ENCODE data around the gene GID8.

Gene GID8

GRCh38 chr20:62946918-62947317 lies 9.0 kb downstream of the GID8 start:
- WGBS = 94% methylated on average over 10 of the region's 10 CpGs
- Histone ChIP-seq H3K27me3 (ENCODE audit: insufficient read depth, low read length) (no peaks in the 10 kb centered on the region), H3K36me3 (ENCODE audit: insufficient read depth, low read length) (peaks cover 81% of the 10 kb centered on the region), H3K9ac (ENCODE audit: low read depth, low read length) (no peak overlapping the region), H3K27ac (ENCODE audit: low read depth, low read length) (no peak overlapping the region), H3K4me1 (ENCODE audit: insufficient read depth, low read length) (no peaks in the 10 kb centered on the region), H3K4me3 (ENCODE audit: low read length) (no peak overlapping the region), H3K9me3 (ENCODE audit: insufficient read depth, low read depth, low read length) (no peaks in the 10 kb centered on the region)

GRCh38 chr20:62947532-62948300 lies 9.8 kb downstream of the GID8 start:
- Histone ChIP-seq H3K4me3 (ENCODE audit: low read length) (no peak overlapping the region), H3K9ac (ENCODE audit: low read depth, low read length) (no peak overlapping the region), H3K4me1 (ENCODE audit: insufficient read depth, low read length) (no peaks in the 10 kb centered on the region), H3K27ac (ENCODE audit: low read depth, low read length) (no peak overlapping the region), H3K36me3 (ENCODE audit: insufficient read depth, low read length) (peaks cover 76% of the 10 kb centered on the region), H3K27me3 (ENCODE audit: insufficient read depth, low read length) (no peaks in the 10 kb centered on the region), H3K9me3 (ENCODE audit: insufficient read depth, low read depth, low read length) (no peaks in the 10 kb centered on the region)
- WGBS = 90% methylated on average over 17 of the region's 17 CpGs

- WGBS = 94% methylated on average over 6 of the region's 6 CpGs
- peaks cover 8% of the 10 kb centered on the region for H3K4me1 ChIP-seq (ENCODE audit: insufficient read depth, low read length)
- peaks cover 61% of the 10 kb centered on the region for H3K36me3 ChIP-seq (ENCODE audit: insufficient read depth, low read length)
- H3K4me3 ChIP-seq (ENCODE audit: low read length) = no peak overlapping the region
- no peaks in the 10 kb centered on the region for H3K9me3 ChIP-seq (ENCODE audit: insufficient read depth, low read depth, low read length)
- no peak overlapping the region for H3K27ac ChIP-seq (ENCODE audit: low read depth, low read length)
- H3K27me3 ChIP-seq (ENCODE audit: insufficient read depth, low read length) = no peaks in the 10 kb centered on the region
- no peak overlapping the region for H3K9ac ChIP-seq (ENCODE audit: low read depth, low read length)
Measured at GRCh38 chr20:62949153-62949821, 11.3 kb downstream of the GID8 start.

GRCh38 chr20:62949962-62950361 lies 12.0 kb downstream of the GID8 start:
- H3K9ac ChIP-seq (ENCODE audit: low read depth, low read length) = no peak overlapping the region
- no peak overlapping the region for H3K27ac ChIP-seq (ENCODE audit: low read depth, low read length)
- H3K4me1 ChIP-seq (ENCODE audit: insufficient read depth, low read length) = peaks cover 8% of the 10 kb centered on the region
- 93% methylated on average over 12 of the region's 12 CpGs for WGBS
- H3K27me3 ChIP-seq (ENCODE audit: insufficient read depth, low read length) = no peaks in the 10 kb centered on the region
- H3K36me3 ChIP-seq (ENCODE audit: insufficient read depth, low read length) = peaks cover 54% of the 10 kb centered on the region
- H3K9me3 ChIP-seq (ENCODE audit: insufficient read depth, low read depth, low read length) = no peaks in the 10 kb centered on the region
- H3K4me3 ChIP-seq (ENCODE audit: low read length) = no peak overlapping the region

- Histone ChIP-seq H3K27ac (ENCODE audit: low read depth, low read length) (no peak overlapping the region), H3K4me1 (ENCODE audit: insufficient read depth, low read length) (peaks cover 8% of the 10 kb centered on the region)
- 97% methylated on average over 8 of the region's 8 CpGs for WGBS
Measured at GRCh38 chr20:62950741-62951140, 12.8 kb downstream of the GID8 start.

GRCh38 chr20:62951143-62951895 lies 13.4 kb downstream of the GID8 start:
- 89% methylated on average over 11 of the region's 11 CpGs for WGBS
- H3K9ac ChIP-seq (ENCODE audit: low read depth, low read length) = no peak overlapping the region
- no peaks in the 10 kb centered on the region for H3K27me3 ChIP-seq (ENCODE audit: insufficient read depth, low read length)
- H3K27ac ChIP-seq (ENCODE audit: low read depth, low read length) = no peak overlapping the region
- peaks cover 40% of the 10 kb centered on the region for H3K36me3 ChIP-seq (ENCODE audit: insufficient read depth, low read length)
- peaks cover 8% of the 10 kb centered on the region for H3K4me1 ChIP-seq (ENCODE audit: insufficient read depth, low read length)
- H3K9me3 ChIP-seq (ENCODE audit: insufficient read depth, low read depth, low read length) = no peaks in the 10 kb centered on the region
- no peak overlapping the region for H3K4me3 ChIP-seq (ENCODE audit: low read length)

More at GRCh38 chr20:62950741-62951140, 12.8 kb downstream of the GID8 start:
- no peaks in the 10 kb centered on the region for H3K27me3 ChIP-seq (ENCODE audit: insufficient read depth, low read length)
- H3K36me3 ChIP-seq (ENCODE audit: insufficient read depth, low read length) = peaks cover 46% of the 10 kb centered on the region
- no peak overlapping the region for H3K9ac ChIP-seq (ENCODE audit: low read depth, low read length)
- no peak overlapping the region for H3K4me3 ChIP-seq (ENCODE audit: low read length)
- no peaks in the 10 kb centered on the region for H3K9me3 ChIP-seq (ENCODE audit: insufficient read depth, low read depth, low read length)

- Histone ChIP-seq H3K4me3 (ENCODE audit: low read length) (peak overlapping the region; percentile 53), H3K4me1 (ENCODE audit: insufficient read depth, low read length) (peaks cover 8% of the 10 kb centered on the region)
Measured at GRCh38 chr20:62951896-62952372, 14.0 kb downstream of the GID8 start.

GRCh38 chr20:62952373-62952967 lies 14.5 kb downstream of the GID8 start, which contains the start of gene SLC17A9:
TSS of gene SLC17A9 (plus strand) at chr20:62952709. CDS start at chr20:62952831, 122 bp downstream.
- peaks cover 8% of the 10 kb centered on the region for H3K4me1 ChIP-seq (ENCODE audit: insufficient read depth, low read length)
- H3K36me3 ChIP-seq (ENCODE audit: insufficient read depth, low read length) = peaks cover 32% of the 10 kb centered on the region
- 17% methylated on average over 36 of the region's 37 CpGs for WGBS
- peak within 1 kb of the TSS; percentile 55 for H3K9ac ChIP-seq (ENCODE audit: low read depth, low read length)
- H3K9me3 ChIP-seq (ENCODE audit: insufficient read depth, low read depth, low read length) = no peaks in the 10 kb centered on the region
- peak within 1 kb of the TSS; percentile 53 for H3K4me3 ChIP-seq (ENCODE audit: low read length)
- H3K27me3 ChIP-seq (ENCODE audit: insufficient read depth, low read length) = no peaks in the 10 kb centered on the region
- H3K27ac ChIP-seq (ENCODE audit: low read depth, low read length) = peak within 1 kb of the TSS; percentile 48; the same call in 1 of the 2 replicates

More at GRCh38 chr20:62951896-62952372, 14.0 kb downstream of the GID8 start:
- Histone ChIP-seq H3K9ac (ENCODE audit: low read depth, low read length) (peak overlapping the region; percentile 55), H3K9me3 (ENCODE audit: insufficient read depth, low read depth, low read length) (no peaks in the 10 kb centered on the region), H3K36me3 (ENCODE audit: insufficient read depth, low read length) (peaks cover 34% of the 10 kb centered on the region), H3K27me3 (ENCODE audit: insufficient read depth, low read length) (no peaks in the 10 kb centered on the region), H3K27ac (ENCODE audit: low read depth, low read length) (no peak overlapping the region)
- 89% methylated on average over 8 of the region's 8 CpGs for WGBS

- H3K9ac ChIP-seq (ENCODE audit: low read depth, low read length) = peak overlapping the region; percentile 31; the same call in 1 of the 2 replicates
- H3K27ac ChIP-seq (ENCODE audit: low read depth, low read length) = peak overlapping the region; percentile 48; the same call in 1 of the 2 replicates
- H3K4me3 ChIP-seq (ENCODE audit: low read length) = peak overlapping the region; percentile 53
- WGBS = 65% methylated on average over 19 of the region's 19 CpGs
- H3K9me3 ChIP-seq (ENCODE audit: insufficient read depth, low read depth, low read length) = no peaks in the 10 kb centered on the region
- H3K4me1 ChIP-seq (ENCODE audit: insufficient read depth, low read length) = peaks cover 8% of the 10 kb centered on the region
- peaks cover 30% of the 10 kb centered on the region for H3K36me3 ChIP-seq (ENCODE audit: insufficient read depth, low read length)
- no peaks in the 10 kb centered on the region for H3K27me3 ChIP-seq (ENCODE audit: insufficient read depth, low read length)
Measured at GRCh38 chr20:62952968-62953838, 15.3 kb downstream of the GID8 start.

Data from HUES64 (cell line).